ENCODE results near the gene SDF2L1.

- no peak for TF ChIP-seq CTCF (IDR thresholded peaks at IDR 0.05)
- no peak for TF ChIP-seq POLR2A (IDR thresholded peaks at IDR 0.05)
Measured at GRCh38 chr22:21657360-21658032, 15.4 kb downstream of the SDF2L1 start.
